IMR-90 (cell line): ENCODE data around the gene PINK1.

Source experiments
- CHD1 ChIP-seq: IDR thresholded peaks from 2 replicates; pipeline ENCODE4 v1.6.1; 2012; ENCODE audit warnings: low read depth, low read length, improper control_type of control experiment
- FOS ChIP-seq: fragments of 150-350 bp; IDR thresholded peaks from 2 replicates; pipeline ENCODE4 v1.6.1; 2016; ENCODE audit warnings: low read depth, low read length
- MAFK ChIP-seq: IDR thresholded peaks from 2 replicates; pipeline ENCODE4 v1.6.1; 2012; ENCODE audit warnings: low read depth, low read length, improper control_type of control experiment
- TF ChIP-seq, protein P1 (sequence below): conservative IDR thresholded peaks from 2 replicates; pipeline ENCODE4 v1.5.1; 2012; ENCODE audit warnings: mild to moderate bottlenecking, low read depth, low read length, improper control_type of control experiment
- TF ChIP-seq, protein P2 (sequence below): fragments of 150-350 bp; IDR thresholded peaks from 2 replicates; pipeline ENCODE4 v1.6.1; 2017; ENCODE audit warnings: mild to moderate bottlenecking, antibody characterized with exemption, low read length, low read depth

DNA sequence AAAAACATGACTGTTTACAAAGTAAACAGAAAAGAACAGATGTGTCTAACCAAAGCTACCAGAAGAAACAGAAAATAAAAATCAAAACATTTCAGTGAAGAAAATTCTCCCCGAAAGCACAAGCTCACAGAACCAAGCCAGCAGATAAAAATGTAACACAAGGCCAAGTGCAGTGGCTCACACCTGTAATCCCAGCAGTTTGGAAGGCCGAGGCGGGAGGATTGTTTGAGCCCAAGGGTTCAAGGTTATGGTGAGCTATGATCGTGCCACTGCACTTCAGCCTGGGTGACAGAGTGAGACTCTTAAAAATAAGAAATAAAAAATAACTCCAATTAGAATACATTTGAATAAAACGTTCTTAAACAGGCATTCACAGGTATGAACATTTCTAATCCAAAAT lies 47.0 kb downstream of the PINK1 start:
- TF ChIP-seq, protein P1, sequence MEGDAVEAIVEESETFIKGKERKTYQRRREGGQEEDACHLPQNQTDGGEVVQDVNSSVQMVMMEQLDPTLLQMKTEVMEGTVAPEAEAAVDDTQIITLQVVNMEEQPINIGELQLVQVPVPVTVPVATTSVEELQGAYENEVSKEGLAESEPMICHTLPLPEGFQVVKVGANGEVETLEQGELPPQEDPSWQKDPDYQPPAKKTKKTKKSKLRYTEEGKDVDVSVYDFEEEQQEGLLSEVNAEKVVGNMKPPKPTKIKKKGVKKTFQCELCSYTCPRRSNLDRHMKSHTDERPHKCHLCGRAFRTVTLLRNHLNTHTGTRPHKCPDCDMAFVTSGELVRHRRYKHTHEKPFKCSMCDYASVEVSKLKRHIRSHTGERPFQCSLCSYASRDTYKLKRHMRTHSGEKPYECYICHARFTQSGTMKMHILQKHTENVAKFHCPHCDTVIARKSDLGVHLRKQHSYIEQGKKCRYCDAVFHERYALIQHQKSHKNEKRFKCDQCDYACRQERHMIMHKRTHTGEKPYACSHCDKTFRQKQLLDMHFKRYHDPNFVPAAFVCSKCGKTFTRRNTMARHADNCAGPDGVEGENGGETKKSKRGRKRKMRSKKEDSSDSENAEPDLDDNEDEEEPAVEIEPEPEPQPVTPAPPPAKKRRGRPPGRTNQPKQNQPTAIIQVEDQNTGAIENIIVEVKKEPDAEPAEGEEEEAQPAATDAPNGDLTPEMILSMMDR: no peak
- TF ChIP-seq, protein P2, sequence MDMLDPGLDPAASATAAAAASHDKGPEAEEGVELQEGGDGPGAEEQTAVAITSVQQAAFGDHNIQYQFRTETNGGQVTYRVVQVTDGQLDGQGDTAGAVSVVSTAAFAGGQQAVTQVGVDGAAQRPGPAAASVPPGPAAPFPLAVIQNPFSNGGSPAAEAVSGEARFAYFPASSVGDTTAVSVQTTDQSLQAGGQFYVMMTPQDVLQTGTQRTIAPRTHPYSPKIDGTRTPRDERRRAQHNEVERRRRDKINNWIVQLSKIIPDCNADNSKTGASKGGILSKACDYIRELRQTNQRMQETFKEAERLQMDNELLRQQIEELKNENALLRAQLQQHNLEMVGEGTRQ: no peak
- no peak for TF ChIP-seq CHD1
- TF ChIP-seq FOS: no peak
- no peak for TF ChIP-seq MAFK
